Upper lobe of left lung (tissue), 4 donors: Measurements from ENCODE around the gene RAD51AP1.
"Not testable (repeated sequence)": the region's sequence is repeated elsewhere in the genome, so short reads cannot be mapped to it uniquely, and the experiment has no call there.

Experiments
- POLR2A ChIP-seq, 4 donors: fragments of 450-650 bp; IDR thresholded peaks; one replicate each; pipeline ENCODE4 v1.5.1; 2016 to 2017; ENCODE audit warnings: antibody characterized with exemption in 4 of 4, mild to moderate bottlenecking in 2 of 4
- POLR2AphosphoS5 ChIP-seq, 2 donors: sonication (generic); formaldehyde crosslinking; IDR thresholded peaks; one replicate each; pipeline ENCODE4 v1.5.1; 2017; ENCODE audit warnings: antibody characterized with exemption in 2 of 2
- TF ChIP-seq, protein P1 (sequence below), 6 experiments: fragments of 450-650 bp in 4 of 6; fragments of 200-600 bp in 2 of 6; sonication (generic) in 2 of 6; IDR thresholded peaks; one replicate each; pipeline ENCODE4 v1.5.1; 2016 to 2019; ENCODE audit warnings: antibody characterized with exemption in 6 of 6

GRCh38 chr12:4523443-4523842, 15.2 kb upstream of the RAD51AP1 start:
- TF ChIP-seq POLR2AphosphoS5, POLR2A (IDR thresholded peaks at IDR 0.05): not testable (repeated sequence)
- TF ChIP-seq, protein P1, sequence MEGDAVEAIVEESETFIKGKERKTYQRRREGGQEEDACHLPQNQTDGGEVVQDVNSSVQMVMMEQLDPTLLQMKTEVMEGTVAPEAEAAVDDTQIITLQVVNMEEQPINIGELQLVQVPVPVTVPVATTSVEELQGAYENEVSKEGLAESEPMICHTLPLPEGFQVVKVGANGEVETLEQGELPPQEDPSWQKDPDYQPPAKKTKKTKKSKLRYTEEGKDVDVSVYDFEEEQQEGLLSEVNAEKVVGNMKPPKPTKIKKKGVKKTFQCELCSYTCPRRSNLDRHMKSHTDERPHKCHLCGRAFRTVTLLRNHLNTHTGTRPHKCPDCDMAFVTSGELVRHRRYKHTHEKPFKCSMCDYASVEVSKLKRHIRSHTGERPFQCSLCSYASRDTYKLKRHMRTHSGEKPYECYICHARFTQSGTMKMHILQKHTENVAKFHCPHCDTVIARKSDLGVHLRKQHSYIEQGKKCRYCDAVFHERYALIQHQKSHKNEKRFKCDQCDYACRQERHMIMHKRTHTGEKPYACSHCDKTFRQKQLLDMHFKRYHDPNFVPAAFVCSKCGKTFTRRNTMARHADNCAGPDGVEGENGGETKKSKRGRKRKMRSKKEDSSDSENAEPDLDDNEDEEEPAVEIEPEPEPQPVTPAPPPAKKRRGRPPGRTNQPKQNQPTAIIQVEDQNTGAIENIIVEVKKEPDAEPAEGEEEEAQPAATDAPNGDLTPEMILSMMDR (IDR thresholded peaks at IDR 0.05): not testable (repeated sequence)
